HG03025 (cell line): ENCODE measurements around the gene SWAP70.

Experiments used
- ATAC-seq: cut with Tn5 transposase; IDR thresholded peaks from one replicate; pipeline ENCODE4 v1.9.1; 2021; ENCODE audit warnings: mild to moderate bottlenecking, moderate library complexity; ENCODE audit not compliant: unreplicated experiment, low FRiP score

The SWAP70 gene

DNA sequence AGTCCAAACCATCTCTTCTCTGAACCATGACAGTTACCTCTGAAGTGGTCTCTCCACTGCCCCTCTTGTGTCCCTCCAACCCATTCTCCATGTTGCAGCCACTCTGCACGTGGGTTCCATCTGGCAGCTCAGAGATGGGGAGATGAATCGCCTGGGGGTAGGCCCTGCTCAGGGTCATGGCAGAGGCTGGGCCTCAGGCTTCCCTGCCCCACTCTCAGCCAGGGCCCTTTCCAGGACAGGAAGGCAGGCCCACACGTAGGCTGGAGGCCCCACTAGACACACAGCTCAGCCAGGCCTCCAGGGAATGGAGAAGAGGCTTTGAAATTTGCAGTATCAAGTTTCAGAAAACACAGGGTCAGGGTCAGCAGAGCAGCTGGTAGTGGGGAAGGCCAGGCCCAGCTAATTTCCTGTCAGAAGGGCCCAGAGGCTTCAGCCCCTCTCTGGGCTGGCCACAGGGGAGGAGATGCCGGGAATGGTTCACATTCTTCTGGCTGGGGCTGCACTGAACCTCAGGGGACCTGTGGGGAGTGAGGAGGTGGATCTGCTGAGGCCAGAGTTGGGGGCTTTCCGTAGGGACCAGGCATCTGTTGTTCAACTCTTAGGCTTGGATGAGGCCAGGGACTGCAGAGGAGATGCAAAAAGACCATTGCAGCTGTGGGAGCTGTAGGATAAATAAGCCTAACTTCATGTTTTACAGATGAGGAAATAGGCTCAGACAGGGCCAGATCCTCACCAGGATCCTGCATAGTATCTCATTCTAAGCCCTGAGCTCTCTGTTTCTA is 101.6 kb downstream of the SWAP70 start:
- no peak for ATAC-seq

DNA sequence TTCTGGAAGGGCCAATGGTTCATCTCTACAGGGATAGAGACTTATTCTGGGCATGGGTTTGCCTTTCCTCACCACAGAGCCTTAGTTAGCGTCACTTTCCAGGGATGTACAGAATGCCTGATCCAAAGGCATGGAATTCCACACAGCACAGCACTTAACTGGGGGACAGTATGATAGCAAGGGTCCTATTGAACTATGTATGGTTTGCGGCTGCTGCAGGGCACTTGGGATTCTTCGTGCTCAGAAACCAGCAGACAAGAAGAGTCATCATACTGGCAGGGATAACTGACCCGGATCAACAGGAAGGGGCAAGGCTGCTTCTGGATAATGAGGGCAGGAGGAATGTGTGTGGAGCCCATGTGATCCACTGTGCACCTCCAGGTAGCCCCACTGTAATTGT is 105.7 kb downstream of the SWAP70 start:
- ATAC-seq = no peak

DNA sequence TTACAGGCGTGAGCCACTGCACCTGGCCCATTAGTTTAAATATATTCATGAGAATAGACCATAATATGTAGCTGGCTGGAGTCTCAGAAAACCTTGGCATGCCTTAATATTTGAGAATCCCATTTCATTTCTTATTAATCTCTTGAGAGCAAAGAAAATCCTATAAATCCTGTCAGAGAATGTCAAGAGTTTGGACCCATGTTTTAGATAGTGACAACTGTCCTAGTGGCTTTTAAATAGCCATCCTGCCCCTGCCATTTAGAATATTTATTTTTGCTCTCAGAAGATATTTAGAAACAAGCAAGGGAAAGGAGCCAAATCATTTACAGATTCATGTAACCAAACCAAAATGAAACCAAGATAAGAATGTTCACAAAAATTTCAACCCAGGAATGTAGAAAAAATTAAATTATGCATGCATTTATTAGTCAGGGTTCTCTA is 107.2 kb downstream of the SWAP70 start:
- no peak for ATAC-seq

DNA sequence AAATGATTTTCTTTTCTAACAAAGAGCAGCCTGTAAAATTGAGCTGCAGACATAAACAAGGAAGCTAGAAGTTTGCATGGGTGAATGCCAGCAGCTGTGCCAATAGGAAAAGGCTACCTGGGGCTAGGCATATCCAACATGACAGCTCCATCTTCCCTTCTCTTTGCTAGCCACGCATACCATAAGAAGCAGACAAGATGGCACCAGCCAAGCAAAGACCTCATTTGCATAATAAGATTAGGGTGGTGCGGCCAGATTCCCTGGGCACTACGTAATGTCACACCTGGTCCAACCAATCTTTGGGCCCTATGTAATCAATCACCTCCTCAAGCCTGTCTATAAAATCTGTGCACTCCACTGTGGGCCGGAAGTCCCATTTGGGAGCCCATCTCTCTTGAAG is 108.3 kb downstream of the SWAP70 start:
- ATAC-seq = no peak

DNA sequence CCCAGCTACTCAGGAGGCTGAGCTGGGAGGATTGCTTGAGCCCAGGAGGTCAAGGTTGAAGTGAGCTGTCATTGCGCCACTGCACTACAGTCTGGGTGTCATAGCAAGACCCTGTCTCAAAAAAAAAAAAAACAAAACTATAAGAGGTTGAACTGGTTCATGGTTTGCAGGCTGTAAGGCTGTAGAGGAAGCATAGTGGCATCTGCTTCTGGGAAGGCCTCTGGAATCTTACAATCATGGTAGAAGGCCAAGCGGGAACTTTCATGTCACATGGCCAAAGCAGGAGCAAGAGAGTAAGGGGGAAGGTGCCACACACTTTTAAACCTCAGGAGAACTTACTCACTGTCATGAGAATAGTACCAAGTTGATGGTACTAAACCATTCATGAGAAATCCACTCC is 109.6 kb downstream of the SWAP70 start:
- no peak for ATAC-seq

DNA sequence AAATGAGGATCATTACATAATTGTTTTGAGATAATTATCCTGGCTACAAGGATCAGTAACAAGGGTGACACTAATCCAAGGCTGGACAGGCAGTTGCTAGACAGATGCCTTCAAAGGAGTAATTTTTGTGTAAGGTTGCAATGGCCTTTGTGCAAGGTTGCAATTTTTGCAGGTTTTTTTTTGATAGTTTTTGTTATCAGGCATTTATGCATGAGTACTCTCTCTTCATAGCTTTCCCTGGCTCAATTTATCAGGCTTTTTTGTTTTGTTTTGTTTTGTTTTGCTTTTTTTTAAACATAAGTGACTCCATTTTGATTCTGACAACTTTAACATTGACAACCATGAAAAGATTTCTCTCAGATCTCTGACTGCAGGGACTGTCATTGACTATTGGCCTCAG is 110.2 kb downstream of the SWAP70 start:
- ATAC-seq = no peak

DNA sequence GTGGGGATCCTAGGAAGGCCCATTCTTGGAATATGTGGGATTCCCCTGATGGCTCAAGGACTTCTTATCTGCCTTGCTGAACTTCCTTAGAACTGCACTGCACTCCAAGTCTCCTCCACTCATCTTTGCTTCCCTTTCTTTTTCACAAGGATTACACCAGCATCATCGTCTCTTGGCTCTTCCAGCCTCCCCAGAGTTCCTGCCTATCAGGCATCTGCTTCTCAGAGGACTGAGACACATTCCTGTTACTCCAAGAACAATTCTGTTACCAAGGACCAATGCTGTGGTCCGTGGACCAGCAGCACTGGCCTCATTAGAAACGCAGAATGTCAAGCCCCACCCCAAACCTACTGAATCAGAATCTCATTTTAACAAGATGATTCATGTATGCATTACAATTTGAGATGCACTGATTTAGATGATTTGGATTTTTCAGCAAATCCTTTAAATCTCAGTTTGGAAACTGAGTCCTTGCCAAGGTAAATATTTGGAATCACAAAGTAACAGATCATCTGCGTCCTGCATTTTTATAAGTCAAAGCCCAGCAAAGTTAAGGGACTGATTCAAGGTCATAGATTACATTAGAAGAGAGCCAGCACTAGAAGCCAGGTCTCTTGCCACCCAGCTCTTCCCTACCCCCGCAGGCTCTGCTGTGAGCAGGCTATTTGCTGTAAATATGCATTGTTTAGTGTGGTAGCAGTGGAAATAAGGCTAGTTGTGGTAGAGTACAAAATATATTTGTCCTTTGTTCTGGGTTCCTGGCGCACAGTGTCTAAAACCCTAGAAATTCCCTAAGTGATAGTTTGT is 110.9 kb downstream of the SWAP70 start:
- ATAC-seq = no peak

DNA sequence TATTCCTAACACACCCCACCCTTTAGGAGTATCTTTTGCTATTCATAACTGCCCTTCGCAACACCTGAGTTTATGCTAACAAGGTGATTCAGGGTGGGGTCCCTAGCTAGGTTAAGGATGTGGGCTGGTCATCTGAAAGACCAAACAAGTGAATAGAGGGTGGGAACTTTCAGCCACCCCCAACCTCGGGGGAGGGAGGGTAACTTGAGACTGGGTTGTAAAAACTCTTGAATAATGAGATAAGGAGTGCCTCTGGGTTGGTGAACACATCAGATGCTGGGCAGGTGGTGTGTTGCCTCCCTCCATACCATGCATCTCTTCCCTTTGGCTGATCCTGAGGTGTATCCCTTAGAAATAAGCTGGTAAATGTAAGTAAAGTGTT is 111.5 kb downstream of the SWAP70 start:
- no peak for ATAC-seq

DNA sequence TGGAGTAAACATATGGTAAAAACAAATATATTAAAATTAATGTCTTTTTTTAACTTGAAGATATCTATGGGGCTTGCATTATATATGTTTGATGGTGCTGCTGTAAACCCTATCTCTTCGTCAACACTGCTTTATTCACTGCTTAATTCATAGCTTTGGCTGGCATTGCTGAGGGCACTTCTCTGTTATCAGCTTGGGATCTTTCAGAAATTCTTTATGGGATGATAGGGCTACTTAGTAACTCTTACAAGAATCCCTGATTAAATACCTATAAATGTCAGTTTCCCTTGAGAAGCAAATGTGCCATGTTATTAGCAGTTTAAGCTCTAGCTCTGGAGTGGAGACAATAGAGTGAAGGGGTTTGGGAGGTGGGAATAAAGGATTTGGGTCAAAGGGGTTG is 112.3 kb downstream of the SWAP70 start:
- ATAC-seq = no peak

DNA sequence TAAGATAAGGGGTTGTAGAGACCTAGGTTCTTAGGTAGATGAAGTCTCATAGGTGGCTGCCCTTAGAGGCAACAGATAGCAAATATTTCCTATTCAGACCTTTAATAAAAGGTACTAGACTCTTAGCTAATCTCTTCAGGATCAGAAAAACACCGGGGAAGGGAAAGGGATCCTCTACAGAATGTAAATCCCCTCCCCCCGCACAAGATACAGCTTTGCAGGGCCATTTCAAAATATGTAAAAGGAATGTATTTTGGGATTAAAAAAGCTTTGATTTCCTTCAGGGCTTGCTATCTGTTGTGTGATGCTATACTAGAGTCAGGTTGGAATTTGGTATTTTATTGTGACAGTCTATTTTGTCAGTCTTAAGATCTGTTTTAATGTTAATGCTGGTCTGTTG is 113.2 kb downstream of the SWAP70 start:
- no peak for ATAC-seq

DNA sequence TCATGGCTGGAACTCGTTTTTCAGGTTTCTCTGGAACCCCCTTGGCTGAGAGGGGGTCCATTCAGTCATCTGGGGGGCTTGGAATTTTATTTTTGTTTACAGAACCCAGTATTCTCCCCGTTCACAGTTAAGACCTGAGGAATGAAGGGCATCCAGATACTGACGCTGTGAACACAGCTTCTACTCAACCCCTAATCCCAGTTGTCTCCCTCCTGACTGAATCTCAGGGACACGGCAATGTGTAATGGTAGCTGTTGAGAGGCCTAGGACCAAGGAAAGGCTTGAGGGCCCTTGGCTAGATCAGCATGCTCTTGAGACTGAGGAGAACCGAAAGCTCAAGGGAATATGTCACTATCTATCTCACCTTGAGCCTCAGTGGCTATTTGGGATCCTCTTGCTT is 113.6 kb downstream of the SWAP70 start:
- ATAC-seq = no peak

DNA sequence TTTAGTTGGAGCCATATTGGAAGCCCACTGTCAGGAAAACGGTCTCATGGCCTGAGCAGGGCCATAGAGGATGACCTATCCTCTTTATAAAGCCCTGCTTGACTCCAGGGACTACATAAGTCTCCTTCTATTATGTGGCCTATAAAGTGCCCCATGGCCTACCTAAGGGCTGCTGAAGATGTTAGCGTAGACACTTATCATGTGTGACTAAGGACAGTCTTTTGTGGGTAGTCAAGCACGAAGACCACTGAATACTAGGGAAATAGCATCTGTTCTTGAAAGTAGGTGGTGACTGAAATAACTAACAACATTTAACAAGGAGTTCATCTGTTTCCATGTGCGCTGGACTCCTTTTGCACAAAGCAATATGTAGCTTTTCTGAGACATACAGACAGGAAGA is 117.1 kb downstream of the SWAP70 start:
- ATAC-seq = no peak

DNA sequence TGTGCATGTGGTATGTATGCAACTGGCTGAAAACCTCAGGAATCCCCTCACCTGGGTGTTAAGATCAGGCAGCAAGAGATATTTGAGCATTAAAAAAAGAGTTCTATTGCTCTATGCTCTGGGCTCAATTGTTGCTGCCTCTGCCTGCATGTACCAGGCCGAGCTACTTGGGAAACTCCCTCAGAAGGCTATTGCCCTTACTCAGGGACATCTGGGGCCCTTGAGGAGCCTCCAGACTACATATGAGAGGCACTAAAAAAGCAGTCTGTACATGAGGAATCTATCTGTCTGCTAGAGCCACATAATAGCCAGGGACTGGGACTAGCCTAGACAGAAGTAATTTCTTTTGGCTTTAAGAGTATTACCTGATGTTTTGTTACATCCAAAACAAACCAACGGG is 120.1 kb downstream of the SWAP70 start:
- ATAC-seq = no peak

DNA sequence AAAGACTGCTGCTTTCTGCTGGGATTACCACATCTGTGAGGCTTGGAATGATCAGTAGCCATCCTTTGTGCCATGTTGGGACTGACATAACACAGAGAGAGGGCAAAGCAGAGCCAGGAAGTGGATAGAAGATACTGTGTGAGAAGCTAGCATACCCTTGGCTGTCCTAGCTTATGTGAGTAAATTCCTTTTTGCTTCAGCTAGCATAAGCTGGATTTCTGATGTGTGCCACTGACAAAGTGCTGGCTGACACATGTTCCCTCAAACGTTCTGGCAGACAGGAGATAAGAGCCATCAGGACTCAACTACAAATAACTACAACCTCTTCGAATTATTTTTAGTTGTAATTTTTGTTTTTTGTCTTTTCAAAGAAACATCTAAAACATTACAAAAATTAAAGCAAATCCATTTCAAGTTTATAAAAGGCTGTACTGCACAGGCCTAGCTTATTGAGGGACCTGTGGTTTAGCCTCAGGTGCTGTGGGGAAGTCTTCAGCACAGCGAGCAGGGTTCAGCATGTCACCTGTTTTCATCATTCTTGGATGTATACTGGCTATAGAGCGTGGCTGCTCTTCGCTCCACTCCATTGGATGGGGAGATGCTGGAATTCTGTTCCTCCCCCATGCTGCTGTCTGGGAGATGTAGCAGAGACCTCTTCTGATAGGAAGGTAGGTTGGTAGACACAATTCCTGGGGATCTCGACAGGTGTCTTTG is 120.9 kb downstream of the SWAP70 start:
- ATAC-seq = no peak

DNA sequence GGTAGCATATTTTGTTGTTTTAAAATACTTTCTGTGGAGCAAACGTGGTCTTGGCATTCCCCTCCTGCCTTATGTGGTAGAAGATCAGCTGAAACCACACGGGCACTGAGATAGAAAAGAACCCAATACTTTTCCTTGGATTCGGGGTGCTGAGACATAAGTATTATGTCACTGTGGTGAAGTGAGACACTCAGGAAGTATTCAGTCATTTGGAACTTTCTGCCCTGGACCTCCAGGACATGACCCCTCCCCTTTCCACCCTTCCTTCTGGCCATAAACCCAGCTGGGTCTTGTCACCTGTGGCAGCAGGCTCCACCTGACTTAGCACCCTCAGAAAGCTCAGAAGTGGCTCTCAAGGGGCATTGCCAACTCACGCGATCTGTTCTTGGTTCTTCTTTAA is 123.4 kb downstream of the SWAP70 start:
- no peak for ATAC-seq

DNA sequence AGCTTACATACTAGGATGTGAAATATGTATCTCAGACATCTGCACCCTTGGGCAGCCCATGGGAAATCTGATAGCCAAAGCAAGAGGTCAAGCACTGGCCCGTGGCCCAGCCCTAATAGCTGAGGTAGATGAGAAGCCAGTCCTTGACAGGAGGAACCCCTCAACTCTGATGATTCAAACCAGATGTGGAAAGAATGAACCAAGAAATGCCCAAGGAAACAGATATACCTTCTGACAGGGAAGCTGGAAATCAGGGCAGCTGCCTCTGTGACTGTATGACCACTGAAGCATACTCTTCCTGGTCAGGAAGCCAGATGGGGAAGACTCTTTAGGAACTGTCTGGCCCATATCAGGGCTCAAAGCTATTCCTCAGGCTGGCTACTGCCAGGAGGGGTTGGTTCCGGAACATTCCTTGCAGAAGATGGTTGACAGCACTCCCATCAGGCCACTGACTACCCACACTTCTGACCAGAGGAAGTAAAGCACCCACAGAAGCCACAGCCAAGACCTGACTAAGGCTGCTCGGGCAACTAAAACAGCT is 124.2 kb downstream of the SWAP70 start:
- no peak for ATAC-seq

DNA sequence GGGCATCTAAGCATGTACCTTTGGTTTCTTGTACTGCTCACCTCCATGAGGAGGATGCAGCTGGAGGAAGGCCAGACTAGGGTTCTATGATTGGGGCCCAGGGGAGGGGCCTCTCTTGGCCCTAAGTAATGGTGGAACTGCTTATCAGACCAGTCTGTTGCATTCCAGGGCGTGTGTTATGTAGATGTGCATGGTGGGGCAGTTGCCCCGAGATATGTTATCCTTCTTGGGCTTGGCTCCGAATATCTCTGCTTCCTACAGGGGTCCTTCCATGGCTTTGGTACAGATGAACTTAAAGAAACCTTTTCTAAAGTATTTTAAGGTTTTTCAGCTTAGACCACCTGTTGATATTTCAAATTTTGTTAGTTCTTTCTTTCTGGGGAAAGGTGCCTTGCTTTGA is 126.0 kb downstream of the SWAP70 start:
- ATAC-seq = no peak

DNA sequence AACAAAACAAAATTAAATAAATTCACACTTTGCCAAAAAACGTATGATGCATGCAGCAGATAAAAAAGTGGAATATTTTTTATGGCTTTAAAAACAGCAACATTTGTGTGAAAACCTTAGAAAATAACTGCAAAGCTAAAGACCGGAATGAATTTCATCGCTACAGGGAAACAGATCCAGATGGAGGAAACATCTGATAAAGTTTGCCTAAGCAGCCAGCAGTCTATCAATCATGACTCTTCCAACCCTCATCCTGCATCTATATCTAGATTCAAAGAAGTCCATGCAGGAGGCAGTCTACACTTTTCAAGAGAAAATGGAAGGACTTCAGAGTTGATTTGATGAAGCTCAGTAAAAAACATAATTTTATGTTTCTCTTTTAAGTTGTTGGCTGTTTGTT is 126.8 kb downstream of the SWAP70 start:
- ATAC-seq = no peak

DNA sequence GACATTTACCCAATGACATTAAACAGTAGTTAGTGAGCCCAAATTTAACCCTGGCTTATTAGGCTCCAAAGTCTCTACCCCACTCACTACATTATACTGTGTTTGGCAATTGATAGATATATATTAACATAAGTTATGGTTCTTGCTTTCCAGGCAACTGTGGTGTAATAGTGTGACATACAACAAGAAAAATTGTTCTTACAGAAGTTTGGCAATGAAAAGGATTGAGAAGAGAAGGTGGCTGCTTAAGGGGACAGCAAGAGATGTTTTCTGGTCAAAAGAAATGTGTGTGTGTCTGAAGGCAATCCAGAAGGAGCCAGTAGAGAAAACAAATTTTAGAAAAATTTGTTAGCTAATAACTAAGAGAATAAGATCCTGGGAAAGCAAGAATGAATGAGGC is 132.4 kb downstream of the SWAP70 start:
- ATAC-seq = no peak

DNA sequence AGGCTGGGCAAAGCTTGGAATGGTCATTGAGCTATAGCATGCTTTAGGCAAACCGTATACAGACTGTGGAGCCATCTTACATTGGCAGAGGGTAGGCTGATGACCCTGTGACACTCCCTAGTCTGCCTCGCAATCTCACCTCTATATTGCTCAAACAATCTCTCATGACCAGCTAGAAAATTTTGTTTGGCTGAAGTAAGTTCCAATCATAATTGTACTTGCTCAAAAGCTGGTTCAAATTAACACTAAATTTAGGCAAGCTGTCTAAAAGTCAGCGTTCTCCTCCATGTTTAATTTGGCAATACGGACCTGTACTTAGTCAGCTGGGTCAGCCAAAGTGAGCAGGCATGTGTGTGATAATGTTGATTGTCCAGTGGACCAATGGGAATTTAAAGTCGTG is 133.0 kb downstream of the SWAP70 start:
- ATAC-seq = no peak

DNA sequence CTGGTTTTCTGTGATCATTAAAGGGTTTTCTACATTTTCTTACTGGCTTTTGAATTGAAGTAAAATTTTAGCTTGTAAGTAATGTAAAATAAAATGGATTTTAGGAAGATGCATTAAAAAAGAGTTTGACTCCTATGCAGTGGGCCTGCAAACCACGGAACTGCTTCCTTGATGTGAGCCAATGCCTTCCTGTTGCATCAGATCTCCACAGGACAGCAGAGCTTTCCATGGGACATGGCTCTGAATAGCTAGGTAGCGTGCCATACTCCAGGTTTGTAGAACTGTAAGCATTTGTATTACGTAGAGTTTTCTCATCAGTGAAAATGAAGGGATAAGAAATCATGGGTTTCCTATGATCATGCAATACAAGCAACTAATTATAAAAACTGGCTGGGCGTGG is 133.4 kb downstream of the SWAP70 start:
- no peak for ATAC-seq
